ENCODE measurements around the gene FKBP1A.
"Not testable (repeated sequence)": the region's sequence is repeated elsewhere in the genome, so short reads cannot be mapped to it uniquely, and the experiment has no call there.

The FKBP1A gene

DNA sequence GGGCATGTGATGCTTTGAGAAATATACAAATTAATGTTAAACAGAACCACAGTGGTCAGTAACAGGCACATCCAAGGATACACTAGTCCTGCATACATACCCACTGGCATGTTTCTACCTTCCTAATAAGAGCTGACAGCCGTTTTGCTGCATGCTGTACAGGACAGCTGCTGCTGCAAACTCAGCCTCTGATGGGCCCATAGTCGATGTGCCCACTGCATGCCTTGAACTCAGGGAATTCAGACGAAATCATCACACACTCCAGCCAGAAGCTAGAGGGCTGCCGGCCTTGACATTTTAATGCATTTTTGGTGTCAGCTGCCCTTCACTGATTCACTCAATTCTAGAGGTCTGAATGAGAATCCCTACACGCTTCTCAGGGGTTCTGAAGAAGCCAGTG is 29.3 kb downstream of the FKBP1A start:
- DNase-seq (ENCODE audit: low read depth) = no peak

DNA sequence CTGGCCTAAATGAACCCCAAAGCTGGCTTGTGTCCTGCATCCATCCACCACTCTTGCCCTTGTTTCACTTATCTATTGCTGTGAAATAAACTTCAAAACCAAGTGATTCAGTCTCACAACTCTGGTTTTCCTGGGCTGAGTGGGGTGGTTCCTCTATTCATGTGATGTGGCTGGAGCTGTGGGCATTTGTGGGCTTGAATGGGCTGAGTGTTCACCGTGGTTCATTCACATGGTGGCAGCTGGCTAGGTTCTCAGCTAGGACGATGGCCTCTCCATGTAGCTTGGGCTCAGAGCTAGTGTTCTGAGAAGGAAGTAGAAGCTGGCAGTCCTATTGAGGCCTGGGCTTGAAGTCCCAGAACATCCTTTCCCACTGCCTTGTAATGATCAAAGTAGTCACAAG is 30.4 kb downstream of the FKBP1A start:
- DNase-seq (ENCODE audit: low read depth) = no peak

DNA sequence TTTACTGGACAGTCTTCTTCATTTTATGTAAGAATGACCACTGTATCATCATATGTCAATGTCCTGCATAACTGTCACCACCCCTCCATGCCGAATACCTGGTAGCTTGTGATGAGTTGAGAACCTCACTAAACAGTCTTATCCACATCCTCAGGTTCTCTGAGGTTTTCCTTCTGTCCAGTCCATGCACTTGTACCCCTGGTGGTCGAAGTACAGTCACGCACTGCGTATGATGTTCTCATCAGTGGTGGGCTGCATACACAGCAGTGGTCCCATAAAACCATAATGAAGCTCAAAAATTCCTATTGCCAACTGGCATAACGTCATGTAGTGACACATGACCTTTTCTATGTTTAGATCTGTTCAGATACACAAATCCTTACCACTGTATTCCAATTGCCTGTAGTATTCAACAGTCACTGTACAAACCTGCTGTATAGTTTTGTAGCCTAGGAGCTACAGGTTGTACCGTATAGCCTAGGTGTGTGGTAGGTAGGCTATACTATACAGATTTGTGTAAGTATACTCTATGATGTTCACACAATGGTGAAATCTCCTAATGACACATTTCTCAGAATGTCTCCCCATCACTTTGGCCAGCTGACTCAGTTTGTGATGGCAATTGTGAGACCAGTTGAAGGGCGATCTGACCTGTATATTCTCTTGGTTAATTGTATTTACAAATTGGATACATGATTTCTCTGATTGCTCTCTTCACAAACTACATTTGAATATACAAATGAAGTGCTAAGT is 32.6 kb downstream of the FKBP1A start:
- no peak for DNase-seq (ENCODE audit: low read depth)

DNA sequence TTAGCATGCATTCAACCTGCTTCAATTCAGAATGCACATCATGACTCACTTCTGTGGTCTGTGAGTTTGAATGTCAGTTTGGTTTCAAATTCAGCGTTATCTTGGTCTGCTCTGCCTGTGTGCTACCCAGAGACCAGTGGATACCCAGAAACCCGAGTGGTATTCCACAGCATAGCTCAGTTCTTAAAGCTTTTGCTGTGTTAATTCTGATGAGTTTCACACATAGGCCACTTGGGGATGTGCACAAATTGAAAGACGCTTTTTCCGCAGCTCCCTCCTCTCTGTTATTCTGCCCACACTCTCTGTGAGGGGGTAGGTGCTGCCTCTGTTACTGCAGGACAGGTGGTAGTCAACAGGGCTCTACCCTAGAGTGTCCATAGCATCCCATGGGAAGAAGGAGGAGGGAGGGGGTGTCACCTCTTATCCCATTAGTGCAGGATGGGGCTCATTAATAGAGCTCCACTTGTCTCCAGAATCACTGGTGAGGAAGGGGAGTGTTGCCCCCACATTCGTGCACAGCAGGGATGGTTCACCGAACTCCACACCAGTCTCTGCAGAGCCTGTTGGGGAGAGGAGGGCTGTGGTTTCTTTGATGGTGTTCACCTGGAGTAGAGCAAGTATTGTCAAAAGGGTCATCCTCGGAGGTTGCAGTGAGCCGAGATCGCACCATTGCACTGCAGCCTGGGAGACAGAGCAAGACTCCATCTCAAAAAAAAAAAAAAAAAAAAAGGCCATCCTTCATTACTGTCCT is 34.8 kb downstream of the FKBP1A start:
- DNase-seq (ENCODE audit: low read depth) = peak; percentile 87

DNA sequence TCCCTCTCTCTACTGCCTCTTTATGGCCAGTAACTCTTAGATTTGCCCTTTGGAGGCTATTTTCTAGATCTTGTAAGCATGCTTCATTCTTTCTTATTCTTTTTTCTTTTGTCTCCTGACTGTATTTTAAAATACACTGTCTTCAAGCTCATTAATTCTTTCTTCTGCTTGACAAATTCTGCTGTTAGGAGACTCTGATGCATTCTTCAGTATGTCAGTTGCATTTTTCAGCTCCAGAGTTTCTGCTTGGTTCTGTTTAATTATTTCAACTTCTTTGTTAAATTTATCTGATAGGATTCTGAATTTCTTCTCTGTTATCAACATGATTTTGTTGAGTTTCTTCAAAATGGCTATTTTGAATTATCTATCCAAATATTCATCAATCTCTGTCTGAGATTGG is 38.9 kb downstream of the FKBP1A start:
- DNase-seq (ENCODE audit: low read depth) = no peak

DNA sequence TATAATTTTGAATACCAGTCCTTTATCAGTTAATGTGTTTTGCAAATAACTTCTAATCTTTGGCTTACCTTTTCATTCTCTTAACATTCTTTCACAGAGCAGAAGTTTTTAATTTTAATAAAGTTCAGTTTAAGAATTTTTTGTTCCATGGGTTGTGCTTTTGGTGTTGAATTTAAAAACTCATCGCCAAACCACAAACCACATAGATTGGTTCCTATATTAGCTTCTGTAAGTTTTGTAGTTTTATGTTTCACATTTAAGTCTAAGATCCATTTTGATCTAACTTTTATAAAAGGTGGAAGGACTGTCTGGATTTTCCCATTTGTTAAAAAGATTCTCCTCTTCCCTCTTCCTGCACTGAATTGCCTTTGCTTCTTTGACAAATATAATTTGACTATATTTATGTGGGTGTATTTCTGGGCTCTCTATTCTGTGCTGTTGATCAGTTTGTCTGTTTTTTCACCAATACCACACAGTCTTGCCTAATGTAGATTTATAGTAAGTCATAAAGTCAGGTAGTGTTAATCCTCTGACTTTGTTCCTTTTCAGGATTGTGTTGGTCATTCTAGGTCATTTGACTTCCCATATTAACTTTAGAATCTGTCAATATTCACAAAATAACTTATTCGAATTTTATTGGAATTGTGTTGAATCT is 46.4 kb downstream of the FKBP1A start:
- DNase-seq (ENCODE audit: low read depth) = no peak

DNA sequence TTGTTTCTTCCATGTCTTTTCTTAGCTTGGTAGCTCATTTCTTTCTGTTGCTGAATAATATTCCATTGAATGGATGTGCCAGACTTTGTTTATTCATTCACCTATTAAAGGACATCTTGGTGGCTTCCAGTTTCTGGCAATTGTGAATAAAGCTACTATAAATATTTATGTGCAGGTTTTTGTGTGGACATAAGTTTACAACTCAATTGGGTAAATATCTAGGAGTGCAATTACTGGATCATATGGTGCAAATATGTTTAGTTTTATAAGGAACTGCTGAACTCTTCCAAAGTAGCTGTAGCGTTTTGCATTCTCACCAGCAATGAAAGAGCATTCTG is 47.1 kb downstream of the FKBP1A start:
- no peak for DNase-seq (ENCODE audit: low read depth)

DNA sequence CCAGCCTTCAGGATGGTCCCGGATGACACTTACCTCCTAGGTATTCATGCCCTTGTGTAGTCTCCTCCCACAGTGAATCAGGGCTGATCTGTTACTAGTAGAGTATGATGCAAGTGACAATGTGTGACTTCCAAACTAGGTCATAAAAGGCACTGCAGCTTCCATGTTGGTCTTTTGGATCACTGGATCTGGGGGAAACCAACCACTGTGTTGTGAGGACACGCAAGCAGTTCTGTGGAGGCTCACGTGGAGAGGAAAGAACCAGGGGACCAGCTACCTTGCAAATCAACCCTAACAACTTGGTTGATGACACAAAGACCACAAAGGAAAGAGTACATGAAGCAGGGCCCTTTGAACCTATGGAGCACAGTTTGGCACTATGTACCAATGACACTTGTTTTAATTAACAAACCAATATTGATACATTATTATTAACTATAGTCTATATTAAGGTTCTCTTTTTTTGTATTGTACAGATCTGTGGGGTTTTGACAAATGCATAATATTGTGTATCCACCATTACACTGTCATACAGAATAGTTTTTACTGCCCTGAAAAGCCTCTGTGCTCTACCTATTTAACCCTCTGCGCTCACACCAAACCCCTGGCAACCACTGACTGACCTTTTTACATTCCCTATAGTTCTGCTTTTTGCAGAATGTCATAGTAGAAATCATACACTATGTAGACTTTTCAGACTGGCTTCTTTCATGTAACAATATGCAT is 47.7 kb downstream of the FKBP1A start:
- DNase-seq (ENCODE audit: low read depth) = no peak

DNA sequence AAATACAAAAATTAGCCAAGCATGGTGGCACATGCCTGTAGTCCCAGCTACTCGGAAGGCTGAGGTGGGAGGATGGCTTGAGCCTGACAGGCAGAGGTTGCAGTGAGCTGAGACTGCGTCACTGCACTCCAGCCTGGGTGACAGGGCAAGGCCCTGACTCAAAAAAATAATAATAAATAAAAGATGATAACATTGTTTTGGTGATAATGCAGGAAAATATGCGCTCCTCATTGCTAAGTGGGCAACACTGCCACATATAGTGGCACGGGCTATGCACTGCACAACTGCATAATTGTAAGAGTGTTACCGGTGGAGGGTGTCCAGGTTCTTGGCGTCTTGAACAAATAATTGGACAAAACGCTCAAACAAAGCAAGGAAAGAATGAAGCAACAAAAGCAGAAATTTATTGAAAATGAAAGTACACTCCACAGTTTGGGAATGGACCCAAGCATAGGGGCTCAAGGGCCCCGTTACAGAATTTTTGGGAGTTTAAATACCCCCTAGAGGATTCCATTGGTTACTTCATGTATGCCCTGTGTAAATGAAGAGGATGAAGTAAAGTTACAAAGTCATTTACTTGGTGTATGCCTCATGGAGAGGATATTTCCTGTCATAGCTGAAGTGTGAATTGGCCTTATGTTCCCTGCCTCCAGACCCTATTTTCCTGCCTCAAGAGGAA is 49.3 kb downstream of the FKBP1A start:
- not testable (repeated sequence) for DNase-seq (ENCODE audit: low read depth)

DNA sequence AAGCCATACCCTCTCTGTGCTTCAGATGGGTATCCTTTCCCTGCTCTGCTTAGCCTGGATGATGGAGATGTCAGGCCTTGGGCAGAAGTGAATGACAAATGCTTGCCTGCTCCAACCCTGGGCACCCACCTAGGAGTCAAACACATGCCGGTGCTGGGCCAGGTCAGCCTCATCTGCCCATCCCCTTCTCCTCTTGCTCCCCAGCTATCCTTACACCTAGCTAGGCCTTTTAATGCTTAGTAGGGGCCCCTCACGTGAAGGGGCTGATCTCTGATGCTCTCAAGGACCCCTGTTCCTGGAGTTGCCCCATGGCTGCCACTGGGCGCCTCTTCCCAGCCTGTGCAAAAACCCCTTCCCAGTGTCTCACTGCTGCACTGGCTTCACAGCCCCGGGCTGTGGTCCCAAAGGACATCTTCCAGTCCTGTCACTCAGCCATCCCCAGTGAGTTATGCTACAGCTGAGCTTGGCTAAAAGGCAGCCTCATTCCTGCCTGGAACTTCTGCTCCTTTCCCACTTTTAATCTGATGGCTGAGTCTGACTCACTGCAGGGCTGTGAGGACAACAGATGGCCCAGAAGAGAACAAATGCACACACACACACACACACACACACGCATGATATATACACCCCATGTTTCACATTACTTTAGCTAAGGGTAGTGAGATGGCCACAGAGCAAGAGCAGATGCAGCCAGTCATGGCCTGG is 51.1 kb downstream of the FKBP1A start:
- DNase-seq (ENCODE audit: low read depth) = peak; percentile 63

DNA sequence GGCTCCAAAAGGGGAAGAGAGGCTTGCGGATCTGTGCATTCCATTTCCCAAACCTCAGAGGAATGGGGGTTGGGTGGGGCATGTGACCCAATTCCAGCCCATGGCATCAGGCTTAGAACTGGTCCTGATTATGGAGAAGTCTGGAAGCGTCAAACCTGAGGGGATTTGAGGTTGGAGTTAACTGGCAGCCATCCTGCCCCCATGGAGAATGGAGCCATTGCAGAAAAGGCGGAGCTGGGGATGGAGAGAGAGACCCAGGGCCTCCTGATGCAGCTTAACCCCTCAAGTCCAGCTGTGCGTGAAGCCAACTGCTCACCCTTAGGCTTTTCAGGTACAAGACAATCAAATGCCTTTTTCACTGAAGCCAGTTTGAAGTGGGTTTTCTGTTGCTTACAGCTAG is 54.1 kb downstream of the FKBP1A start:
- DNase-seq (ENCODE audit: low read depth) = no peak

DNA sequence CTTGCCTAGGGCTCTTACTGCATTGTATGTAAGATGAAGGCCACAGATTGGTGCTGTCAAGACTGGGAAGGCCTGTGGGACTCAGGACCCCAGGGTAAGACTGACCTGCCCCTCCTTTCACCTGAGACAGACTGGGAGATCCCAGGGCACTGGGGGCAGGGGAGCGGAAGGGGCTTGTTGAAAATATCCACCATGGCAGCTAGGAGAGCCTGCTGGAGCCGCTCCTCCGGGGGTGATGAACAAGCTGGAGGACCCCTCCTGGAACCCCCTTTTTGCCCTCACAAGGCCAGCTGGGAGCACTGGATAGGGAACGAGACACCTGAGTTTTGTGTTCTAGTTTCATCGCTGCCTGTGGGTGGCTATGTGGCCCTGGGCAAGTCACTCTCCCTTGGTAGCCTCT is 54.8 kb downstream of the FKBP1A start:
- no peak for DNase-seq (ENCODE audit: low read depth)

DNA sequence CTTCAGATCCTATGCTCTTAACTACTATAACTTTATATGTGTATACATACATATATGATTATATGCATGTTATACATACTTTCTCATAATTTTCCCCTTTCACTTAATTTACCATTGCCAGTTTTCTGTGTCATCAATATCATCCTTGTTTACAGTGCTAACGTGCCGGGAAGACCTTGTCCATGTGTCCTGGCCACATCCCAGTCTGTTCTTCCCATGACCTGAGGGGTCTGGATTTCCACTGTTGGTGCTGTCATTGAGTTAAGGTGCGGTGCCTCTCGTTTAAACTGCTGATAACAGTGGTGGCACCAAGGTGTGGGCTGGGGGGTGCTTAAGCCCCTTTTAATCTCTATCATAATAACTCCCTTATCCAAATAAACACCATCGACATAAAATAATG is 55.4 kb downstream of the FKBP1A start:
- DNase-seq (ENCODE audit: low read depth) = no peak

DNA sequence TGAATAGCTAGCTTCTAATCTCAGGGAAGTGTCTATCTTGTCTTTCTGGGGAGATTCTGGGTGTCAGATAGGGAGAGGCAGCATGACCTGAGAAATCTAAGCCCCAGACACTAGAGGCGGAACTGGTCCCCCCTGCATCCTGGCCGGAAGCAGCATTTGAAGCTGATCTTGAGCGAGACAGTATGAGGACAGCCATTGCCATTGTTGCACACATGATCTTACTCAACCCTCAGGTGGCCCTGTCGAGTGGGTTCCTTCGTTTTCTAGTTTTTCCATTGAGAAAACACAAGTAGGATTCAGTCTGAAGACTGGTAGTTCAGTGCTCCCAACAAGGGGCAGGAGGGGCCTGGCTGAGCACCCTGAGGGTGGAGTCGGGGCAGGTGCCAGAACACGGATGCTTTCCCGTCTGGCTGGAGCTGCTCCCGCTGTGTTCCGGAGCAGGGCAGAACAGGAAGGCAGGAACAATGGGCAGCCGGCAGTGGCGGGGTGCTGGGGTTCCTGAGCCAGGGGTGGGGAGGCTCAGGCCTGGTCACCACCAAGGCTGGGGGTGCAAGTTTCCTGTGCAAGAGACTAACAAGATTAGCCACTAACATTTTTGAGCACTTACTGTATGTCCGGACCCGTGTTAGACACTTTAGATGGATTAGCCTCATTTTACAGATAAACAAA is 56.0 kb downstream of the FKBP1A start:
- DNase-seq (ENCODE audit: low read depth) = peak; percentile 33

DNA sequence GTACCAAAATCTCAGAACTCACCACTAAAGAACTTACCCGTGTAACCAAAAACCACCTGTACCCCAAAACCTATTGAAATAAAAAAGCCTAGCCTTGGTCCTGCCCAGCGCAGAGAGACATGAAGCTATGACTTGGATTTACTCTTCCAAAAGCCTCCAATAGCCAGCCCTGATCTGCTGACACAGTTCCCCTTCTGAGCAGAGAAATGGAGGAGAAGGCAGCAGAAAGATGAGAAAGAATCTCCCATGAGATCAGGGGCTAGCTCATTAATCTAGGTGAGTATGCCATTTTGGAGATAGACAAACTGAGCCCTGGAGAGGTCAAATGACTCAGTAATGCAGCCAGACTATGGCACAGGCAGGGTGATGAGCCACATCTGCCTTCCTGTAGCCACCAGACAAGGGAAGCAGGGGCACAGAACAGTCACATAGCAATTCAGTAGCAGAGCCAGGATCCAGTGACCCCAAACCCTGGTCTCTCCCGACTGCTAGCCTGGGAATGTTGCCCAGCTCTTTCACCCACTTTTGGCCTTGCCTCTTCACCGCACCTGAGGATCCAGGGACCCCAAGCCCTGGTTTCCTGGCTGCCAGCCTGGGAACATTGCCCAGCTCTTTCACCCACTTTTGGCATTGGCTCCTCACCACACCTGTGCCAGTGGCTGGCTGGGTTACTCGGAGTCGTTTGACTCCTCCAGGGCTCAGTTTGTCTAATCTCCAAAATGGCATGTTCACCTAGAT is 56.7 kb downstream of the FKBP1A start:
- no peak for DNase-seq (ENCODE audit: low read depth)

DNA sequence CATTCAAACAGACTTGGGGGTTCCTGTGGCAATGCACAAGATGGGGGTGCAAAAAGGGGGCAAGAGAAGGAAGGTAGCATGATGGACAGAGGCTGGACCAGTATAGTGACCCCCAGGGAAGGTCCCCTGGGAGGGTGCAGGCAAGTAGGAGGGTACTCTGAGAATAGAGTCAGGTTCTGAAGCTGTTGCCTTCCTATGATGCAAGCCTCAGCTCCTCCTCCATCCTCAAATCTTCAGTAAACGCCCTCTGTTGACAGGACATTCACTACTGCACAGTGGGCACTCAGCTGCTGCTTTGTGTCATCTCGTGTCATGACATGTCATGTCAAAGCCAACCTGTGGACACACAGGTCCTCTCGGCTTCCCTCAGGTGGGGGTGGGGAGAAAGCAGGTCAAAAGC is 58.1 kb downstream of the FKBP1A start:
- DNase-seq (ENCODE audit: low read depth) = no peak

DNA sequence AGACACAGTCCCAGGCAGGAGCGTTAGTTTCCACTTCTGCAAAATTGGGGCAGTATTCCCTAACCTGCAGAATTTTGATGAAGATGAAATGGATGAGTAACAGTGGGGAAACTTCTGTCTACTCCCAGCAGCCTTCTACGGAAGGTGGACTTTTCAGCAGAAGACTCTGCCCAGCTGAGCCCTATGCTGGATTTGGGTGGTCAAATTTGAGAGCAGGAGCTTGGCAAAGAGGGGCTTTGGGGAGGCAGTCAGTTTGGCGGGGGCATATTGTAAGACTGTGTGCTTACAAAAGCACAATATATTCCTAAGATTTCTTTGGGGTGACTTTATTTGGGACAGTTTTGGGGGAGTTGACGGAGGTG is 58.5 kb downstream of the FKBP1A start:
- no peak for DNase-seq (ENCODE audit: low read depth)

DNA sequence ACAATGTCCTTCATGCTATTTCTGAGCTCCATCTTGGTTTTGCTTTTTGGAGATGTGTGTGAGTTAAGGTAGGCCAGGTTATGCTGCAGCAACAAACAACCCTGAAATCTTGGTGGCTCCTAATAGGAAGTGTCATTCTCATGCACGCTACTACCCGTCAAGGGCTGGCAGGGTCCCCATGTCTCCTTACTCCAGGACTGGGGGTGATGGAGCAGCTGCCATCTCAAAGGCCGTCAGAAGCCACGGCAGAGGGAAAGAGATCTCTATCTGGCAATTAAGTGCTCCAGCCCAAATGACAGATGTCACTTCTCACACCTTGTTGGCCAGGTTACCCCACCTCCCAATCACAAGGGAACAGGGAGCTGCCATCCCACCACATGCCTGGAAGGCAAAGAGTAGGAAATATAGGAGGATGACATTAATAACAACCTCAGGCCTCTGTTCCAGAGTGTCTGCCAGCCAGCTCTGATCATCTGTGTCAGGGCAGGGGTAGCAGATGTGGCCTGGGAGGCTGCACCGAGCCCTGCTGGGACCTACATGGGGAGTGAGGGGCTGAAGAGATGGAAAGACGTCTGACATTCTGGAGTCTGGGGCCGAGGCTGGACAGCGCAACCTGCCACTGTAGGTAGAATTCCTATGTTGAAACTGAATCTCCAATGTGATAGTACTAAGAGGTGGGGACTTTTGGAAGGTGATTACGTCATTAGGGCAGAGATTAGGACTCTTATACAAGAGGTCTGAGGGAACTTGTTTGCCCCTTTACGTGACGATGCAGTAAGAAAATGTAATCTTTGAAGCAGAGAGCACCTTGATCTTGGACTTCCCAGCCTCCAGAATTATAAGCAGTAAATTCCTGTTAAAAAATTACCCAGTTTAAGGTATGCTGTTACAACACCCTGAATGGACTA is 59.1 kb downstream of the FKBP1A start:
- DNase-seq (ENCODE audit: low read depth) = no peak

DNA sequence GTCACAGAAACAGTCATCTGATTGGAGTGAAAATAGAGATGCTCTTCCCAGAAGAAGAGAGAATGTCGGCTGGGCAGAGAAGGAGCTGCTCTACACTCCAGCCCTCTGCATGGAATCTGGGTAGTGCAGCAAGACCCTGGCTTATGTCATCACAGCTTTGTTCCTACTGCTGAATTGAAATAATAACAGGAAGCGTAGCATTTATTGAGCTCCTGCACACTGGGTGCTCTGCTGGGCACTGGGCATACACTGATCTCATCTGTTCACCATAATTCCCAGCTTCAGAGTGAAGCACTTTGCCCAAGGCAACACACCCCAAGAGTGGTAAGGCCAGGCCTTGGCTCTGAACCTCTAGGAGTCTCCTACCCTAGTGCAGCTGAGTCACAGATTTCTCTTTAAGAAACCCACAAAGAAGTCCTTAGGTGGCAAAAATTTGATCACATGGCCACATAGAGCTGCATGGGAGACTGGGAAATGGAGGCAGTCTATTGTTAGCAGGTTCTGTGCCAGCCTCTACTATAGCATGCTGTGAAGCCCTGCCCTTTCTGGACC is 60.0 kb downstream of the FKBP1A start:
- no peak for DNase-seq (ENCODE audit: low read depth)
